HepG2 (cell line): ENCODE data around the gene NBEA. TPM values are rescaled to one million over a fixed set of nuclear protein-coding genes. Genes with fewer than 3 reads are reported as not detected.

Source experiments
- ATAC-seq: fragments of 200-7000 bp; cut with Tn5 transposase; 3 replicates; pipeline ENCODE4 v1.9.1; 2020; ENCODE audit warnings: mild to moderate bottlenecking, moderate library complexity
- BruUV-seq: library from RNA; stranded (reverse); fragments of 400-500 nt; replicated peaks from 2 replicates; lab custom pipeline; 2021; lab: Mats Ljungman, UMichigan
- CTCF ChIA-PET: fragments of 300-600 bp; formaldehyde crosslinking; extraction: SDS; loops from one replicate; lab custom pipeline; 2021; ENCODE audit warnings: low total read pairs, inconsistent platforms, low intra/inter-chr PET ratio; lab: Yijun Ruan, JAX
- POLR2A ChIA-PET: fragments of 350-600 bp; sonication (Branson Sonifier 250); formaldehyde crosslinking; loops from one replicate; lab custom pipeline; 2020; ENCODE audit warnings: antibody characterized with exemption, inconsistent platforms; lab: Yijun Ruan, JAX
- DNase-seq: peaks from one replicate; pipeline ENCODE4 v3.0.0-alpha.2; 2015; ENCODE audit warnings: low spot score
- FAIRE-seq: peaks from 3 replicates; lab custom pipeline; 2011; peaks lifted over from hg19 to GRCh38; lab: Jason Lieb, UNC
- H2AFZ ChIP-seq: one replicate; pipeline ENCODE4 v1.6.1; 2011; ENCODE audit warnings: low read length, inconsistent platforms
- H3K27ac ChIP-seq: fragments of 300-600 bp; 3 replicates; pipeline ENCODE4 v1.8.0; 2011; ENCODE audit warnings: mixed run types, mild to moderate bottlenecking, mixed read lengths, low read length, inconsistent platforms; ENCODE audit not compliant: insufficient read depth; ENCODE audit errors: extremely low read length
- H3K27me3 ChIP-seq, 2 experiments: fragments of 200-600 bp in 1 of 2; 2 replicates in 1 of 2; 3 replicates in 1 of 2; pipeline versions ENCODE4 v1.6.0 to v1.8.0; 2011; ENCODE audit warnings: low read length in 2 of 2, mild to moderate bottlenecking in 2 of 2, moderate library complexity in 2 of 2, inconsistent platforms in 1 of 2; ENCODE audit not compliant: insufficient read depth in 2 of 2, control insufficient read depth in 1 of 2
- H3K36me3 ChIP-seq, 2 experiments: fragments of 200-600 bp in 1 of 2; replicated peaks in 1 of 2; 2 replicates in 1 of 2; 3 replicates in 1 of 2; pipeline versions ENCODE4 v1.5.1 to v1.8.0; 2011; ENCODE audit warnings: low read length in 2 of 2, inconsistent platforms in 1 of 2; ENCODE audit not compliant: insufficient read depth in 2 of 2, control insufficient read depth in 1 of 2
- H3K4me1 ChIP-seq: 2 replicates; pipeline ENCODE4 v1.5.1; 2012; ENCODE audit warnings: low read length, inconsistent platforms; ENCODE audit not compliant: insufficient read depth
- H3K4me2 ChIP-seq: 2 replicates; pipeline ENCODE4 v1.6.0; 2011; ENCODE audit warnings: low read depth, low read length, inconsistent platforms
- H3K4me3 ChIP-seq, 3 experiments: fragments of 200-600 bp in 1 of 3; sonication (generic), shearing (Covaris generic) in 1 of 3; replicated peaks in 1 of 3; 2 replicates each; pipeline ENCODE4 v1.5.1; 2011 to 2016; ENCODE audit warnings: low read length in 3 of 3, inconsistent platforms in 2 of 3, low read depth in 2 of 3, mild to moderate bottlenecking in 2 of 3, control low read depth in 1 of 3, mixed read lengths in 1 of 3; ENCODE audit not compliant: insufficient read depth in 1 of 3
- H3K79me2 ChIP-seq: one replicate; pipeline ENCODE4 v1.6.1; 2011; ENCODE audit warnings: low read length, inconsistent platforms; ENCODE audit not compliant: insufficient read depth
- H3K9ac ChIP-seq: 2 replicates; pipeline ENCODE4 v1.6.0; 2011; ENCODE audit warnings: mild to moderate bottlenecking, low read depth, low read length, inconsistent platforms; ENCODE audit not compliant: insufficient read depth
- H3K9me3 ChIP-seq: 2 replicates; pipeline ENCODE4 v1.5.1; 2012; ENCODE audit warnings: mild to moderate bottlenecking, low read length
- H4K20me1 ChIP-seq: 2 replicates; pipeline ENCODE4 v1.6.0; 2011; ENCODE audit warnings: inconsistent platforms, mild to moderate bottlenecking, low read length, moderate library complexity; ENCODE audit not compliant: insufficient read depth
- CENPT ChIP-seq: sonication (generic); formaldehyde crosslinking; IDR thresholded peaks from 2 replicates; pipeline ENCODE4 v1.8.0; 2022; ENCODE audit warnings: low read depth, mild to moderate bottlenecking, moderate library complexity, missing genetic modification reagents
- ELK4 ChIP-seq: sonication (generic); formaldehyde crosslinking; IDR thresholded peaks from 2 replicates; pipeline ENCODE4 v1.9.0; 2021; ENCODE audit warnings: missing genetic modification reagents, borderline replicate concordance
- FLYWCH1 ChIP-seq: sonication (generic); formaldehyde crosslinking; IDR thresholded peaks from 2 replicates; pipeline ENCODE4 v1.8.1; 2023; ENCODE audit warnings: mild to moderate bottlenecking, missing genetic modification reagents
- HNRNPUL1 ChIP-seq: fragments of 200-400 bp; formaldehyde crosslinking; IDR thresholded peaks from 2 replicates; pipeline ENCODE4 v1.6.1; 2017; ENCODE audit warnings: low read depth, mild to moderate bottlenecking, low read length, moderate library complexity
- HOMEZ ChIP-seq: IDR thresholded peaks from 2 replicates; pipeline ENCODE4 v1.6.1; 2016; ENCODE audit warnings: low read depth
- IRF2 ChIP-seq: IDR thresholded peaks from 2 replicates; pipeline ENCODE4 v1.6.1; 2018; ENCODE audit warnings: missing genetic modification reagents, missing compliant biosample characterization
- KAT8 ChIP-seq: IDR thresholded peaks from 2 replicates; pipeline ENCODE4 v1.6.1; 2016; ENCODE audit warnings: missing genetic modification reagents, missing compliant biosample characterization
- KLF13 ChIP-seq: sonication (generic); formaldehyde crosslinking; IDR thresholded peaks from 2 replicates; pipeline ENCODE4 v1.4.0; 2020; ENCODE audit warnings: mild to moderate bottlenecking, missing genetic modification reagents
- MAF1 ChIP-seq: sonication (generic); formaldehyde crosslinking; IDR thresholded peaks from 2 replicates; pipeline ENCODE4 v1.5.0; 2020; ENCODE audit warnings: missing genetic modification reagents, borderline replicate concordance
- YY1 ChIP-seq: IDR thresholded peaks from 2 replicates; pipeline ENCODE4 v1.6.1; 2011; ENCODE audit warnings: low read length, low read depth, moderate library complexity, mild to moderate bottlenecking; ENCODE audit not compliant: insufficient read depth, insufficient replicate concordance
- ZNF382 ChIP-seq: sonication (generic); formaldehyde crosslinking; IDR thresholded peaks from 2 replicates; pipeline ENCODE4 v1.5.0; 2020; ENCODE audit warnings: missing genetic modification reagents, mild to moderate bottlenecking, borderline replicate concordance
- ZUFSP ChIP-seq: sonication (generic); formaldehyde crosslinking; IDR thresholded peaks from 2 replicates; pipeline ENCODE4 v1.9.0; 2021; ENCODE audit warnings: missing genetic modification reagents, mild to moderate bottlenecking, borderline replicate concordance
- WGBS: methylation state at CpG from one replicate; pipeline ENCODE4 v1.1.6; 2017; ENCODE audit warnings: low lambda C conversion rate; 5-methylcytosine and 5-hydroxymethylcytosine counted together
- in situ Hi-C: cut with HindIII; loops from 2 replicates; pipeline ENCODE4 v1.10.0; 2017; ENCODE audit warnings: low pct_unique_long_range_greater_than_20kb; ENCODE audit not compliant: extremely low pct_ligation_motif_present
- intact Hi-C: fragments of 100-400 bp; cut with micrococcal nuclease; formaldehyde crosslinking; loops from one replicate; pipeline ENCODE4 v1.10.0; 2022; ENCODE audit not compliant: unreplicated experiment
- polyA plus RNA-seq, 8 experiments: library from polyadenylated mRNA; depleted of rRNA in 3 of 8; stranded (reverse) in 7 of 8; unstranded in 1 of 8; fragments of >200 nt; fragmentation: Illumina TruSeq in 4 of 8; extraction: Trizol in 4 of 8; gene quantifications; 2 replicates each; pipeline versions ENCODE4 v1.2.1 to v1.2.3, GENCODE V29; 2011 to 2016; ENCODE audit warnings: low read depth in 4 of 8, missing spikeins in 1 of 8, mixed read lengths in 1 of 8; ENCODE audit not compliant: insufficient read depth in 1 of 8
- total RNA-seq, 5 experiments: library from RNA; depleted of rRNA; stranded (reverse); fragments of >200 nt; fragmentation: Illumina TruSeq; extraction: Trizol; gene quantifications; 2 replicates each; pipeline ENCODE4 v1.2.3, GENCODE V29; 2016; ENCODE audit warnings: low read depth in 1 of 5
- TF ChIP-seq, protein P1 (sequence below): sonication (generic); formaldehyde crosslinking; IDR thresholded peaks from 2 replicates; pipeline ENCODE4 v1.4.0; 2020; ENCODE audit warnings: missing genetic modification reagents, mild to moderate bottlenecking, borderline replicate concordance

The NBEA gene
- total and polyA plus RNA-seq, 2 of the 13 experiments (the other 11 are each of a cell fraction or from before 2014, with no cell fraction given) = 2.7 to 2.8 TPM

DNA sequence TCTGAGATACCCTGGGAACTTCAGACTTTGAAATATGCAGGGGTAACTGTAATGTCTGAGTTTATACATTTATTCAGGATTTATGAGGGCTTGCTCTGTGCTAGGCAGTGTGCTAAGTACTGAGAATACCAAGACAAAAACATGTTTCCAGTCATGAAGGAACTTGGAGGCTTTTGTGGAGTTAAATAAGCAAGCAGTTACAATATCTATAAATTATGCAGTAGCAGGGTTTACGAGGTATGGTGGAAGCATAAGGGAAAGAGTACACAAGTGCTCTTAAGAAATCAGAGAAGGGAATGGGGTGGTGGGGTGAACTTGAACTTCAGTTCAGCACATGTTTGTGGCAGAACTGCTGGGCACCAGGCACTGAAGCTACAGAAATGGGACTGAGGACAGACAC is 506.4 kb downstream of the NBEA start (continued):
- TF ChIP-seq HOMEZ = no peak
- no peak for TF ChIP-seq CENPT

DNA sequence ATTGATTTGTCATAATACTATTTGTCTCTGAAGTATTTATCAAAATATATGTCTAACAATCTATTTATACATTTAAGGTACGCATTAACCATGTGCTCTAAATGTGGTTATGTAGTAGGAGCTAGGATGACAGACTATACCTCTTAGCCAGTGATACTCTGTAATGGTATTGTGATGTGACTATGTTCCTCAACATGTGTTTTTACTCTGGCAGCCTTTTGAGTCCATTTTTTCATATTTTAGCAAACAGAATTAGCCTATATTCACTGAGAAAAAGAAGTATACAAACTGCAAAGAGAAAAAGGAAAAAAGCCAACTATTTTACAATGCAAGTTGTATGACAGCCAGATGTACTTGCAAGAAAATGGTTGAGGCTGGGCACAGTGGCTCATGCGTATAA is 507.8 kb downstream of the NBEA start:
- POLR2A ChIA-PET = no interaction called here
- H4K20me1 ChIP-seq = no peaks in the 10 kb centered on the region
- H3K27ac ChIP-seq = no peak overlapping the region
- H3K36me3 ChIP-seq = no peaks in the 10 kb centered on the region
- no peak overlapping the region for H3K9ac ChIP-seq
- ATAC-seq (no peak), DNase-seq (no peak), FAIRE-seq (no peak)
- H3K9me3 ChIP-seq = no peaks in the 10 kb centered on the region
- in situ Hi-C loops = no loop called here
- no peaks in the 10 kb centered on the region for H3K27me3 ChIP-seq
- no peak overlapping the region for H2AFZ ChIP-seq
- intact Hi-C loops = no loop called here
- H3K4me2 ChIP-seq = no peak overlapping the region
- H3K4me3 ChIP-seq = no peak overlapping the region
- H3K4me1 ChIP-seq = no peaks in the 10 kb centered on the region
- 68% methylated on average over 2 of the region's 2 CpGs for WGBS
- no TSS peak for BruUV-seq
- CTCF ChIA-PET = no interaction called here
- TF ChIP-seq ELK4 (CRISPR knock-in tag) (no peak), KLF13 (CRISPR knock-in tag) (no peak), IRF2 (no peak), ZNF382 (no peak), KAT8 (CRISPR knock-in tag) (no peak), MAF1 (CRISPR knock-in tag) (no peak), ZUFSP (CRISPR knock-in tag) (no peak), FLYWCH1 (CRISPR knock-in tag) (no peak), HNRNPUL1 (no peak), YY1 (no peak)
- TF ChIP-seq, protein P1, sequence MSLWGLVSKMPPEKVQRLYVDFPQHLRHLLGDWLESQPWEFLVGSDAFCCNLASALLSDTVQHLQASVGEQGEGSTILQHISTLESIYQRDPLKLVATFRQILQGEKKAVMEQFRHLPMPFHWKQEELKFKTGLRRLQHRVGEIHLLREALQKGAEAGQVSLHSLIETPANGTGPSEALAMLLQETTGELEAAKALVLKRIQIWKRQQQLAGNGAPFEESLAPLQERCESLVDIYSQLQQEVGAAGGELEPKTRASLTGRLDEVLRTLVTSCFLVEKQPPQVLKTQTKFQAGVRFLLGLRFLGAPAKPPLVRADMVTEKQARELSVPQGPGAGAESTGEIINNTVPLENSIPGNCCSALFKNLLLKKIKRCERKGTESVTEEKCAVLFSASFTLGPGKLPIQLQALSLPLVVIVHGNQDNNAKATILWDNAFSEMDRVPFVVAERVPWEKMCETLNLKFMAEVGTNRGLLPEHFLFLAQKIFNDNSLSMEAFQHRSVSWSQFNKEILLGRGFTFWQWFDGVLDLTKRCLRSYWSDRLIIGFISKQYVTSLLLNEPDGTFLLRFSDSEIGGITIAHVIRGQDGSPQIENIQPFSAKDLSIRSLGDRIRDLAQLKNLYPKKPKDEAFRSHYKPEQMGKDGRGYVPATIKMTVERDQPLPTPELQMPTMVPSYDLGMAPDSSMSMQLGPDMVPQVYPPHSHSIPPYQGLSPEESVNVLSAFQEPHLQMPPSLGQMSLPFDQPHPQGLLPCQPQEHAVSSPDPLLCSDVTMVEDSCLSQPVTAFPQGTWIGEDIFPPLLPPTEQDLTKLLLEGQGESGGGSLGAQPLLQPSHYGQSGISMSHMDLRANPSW (CRISPR knock-in tag) = no peak
- H3K79me2 ChIP-seq = no peaks in the 10 kb centered on the region
